Activated CD8-positive, alpha-beta T cell treated with anti-CD3 and anti-CD28 coated beads for 36 hours (primary cell): ENCODE measurements around the gene TALDO1. TPM values are rescaled to one million over a fixed set of nuclear protein-coding genes. Genes with fewer than 3 reads are reported as not detected.

Experiments used
- ATAC-seq: fragments of 200-7000 bp; cut with Tn5 transposase; one replicate; pipeline ENCODE4 v1.10.0; 2021; ENCODE audit warnings: mild to moderate bottlenecking, moderate library complexity
- CTCF ChIA-PET: fragments of 350-600 bp; sonication (Branson Sonifier 250); formaldehyde crosslinking; loops from one replicate; lab custom pipeline; 2021; ENCODE audit warnings: antibody characterized with exemption; lab: Charles Lee
- POLR2A ChIA-PET: fragments of 350-600 bp; sonication (Branson Sonifier 250); formaldehyde crosslinking; loops from one replicate; lab custom pipeline; 2021; ENCODE audit warnings: antibody characterized with exemption; lab: Charles Lee
- DNase-seq: peaks from one replicate; pipeline ENCODE4 v3.0.0-alpha.2; 2020
- H3K27ac Mint-ChIP-seq: one replicate; pipeline ENCODE4 v1.8.0; 2021; ENCODE audit warnings: mild to moderate bottlenecking, mixed read lengths
- H3K27me3 Mint-ChIP-seq: one replicate; pipeline ENCODE4 v1.8.0; 2021; ENCODE audit warnings: mixed read lengths
- H3K36me3 Mint-ChIP-seq: one replicate; pipeline ENCODE4 v1.8.0; 2021; ENCODE audit warnings: low read depth, mixed read lengths
- H3K4me1 Mint-ChIP-seq: one replicate; pipeline ENCODE4 v1.8.0; 2021; ENCODE audit warnings: low read depth, mixed read lengths
- H3K4me3 Mint-ChIP-seq: one replicate; pipeline ENCODE4 v1.8.0; 2021; ENCODE audit warnings: mild to moderate bottlenecking, moderate library complexity, mixed read lengths
- H3K9me3 Mint-ChIP-seq: one replicate; pipeline ENCODE4 v1.8.0; 2021; ENCODE audit warnings: mixed read lengths
- intact Hi-C: fragments of 100-400 bp; cut with micrococcal nuclease; formaldehyde crosslinking; loops from one replicate; pipeline ENCODE4 v1.10.0; 2022
- total RNA-seq, 2 experiments: library from RNA; stranded (reverse); gene quantifications; one replicate each; pipeline ENCODE4 v1.2.3, GENCODE V29; 2021
- TF ChIP-seq, protein P1 (sequence below): fragments of 200-600 bp; IDR thresholded peaks from one replicate; pipeline ENCODE4 v1.8.0; 2022; ENCODE audit warnings: antibody characterized with exemption, mild to moderate bottlenecking

TALDO1 gene
- total RNA-seq, 2 experiments from 2014 or later = 234 to 241 TPM

GRCh38 chr11:792535-792821 is 45.2 kb downstream of the TALDO1 start:
- ChIA-PET POLR2A (interaction anchor here (1.5 kb wide), 1 partner anchor 13 kb away, joined by 3 read pairs; no protein-coding TSS in a partner anchor), CTCF (no interaction called here)

DNA sequence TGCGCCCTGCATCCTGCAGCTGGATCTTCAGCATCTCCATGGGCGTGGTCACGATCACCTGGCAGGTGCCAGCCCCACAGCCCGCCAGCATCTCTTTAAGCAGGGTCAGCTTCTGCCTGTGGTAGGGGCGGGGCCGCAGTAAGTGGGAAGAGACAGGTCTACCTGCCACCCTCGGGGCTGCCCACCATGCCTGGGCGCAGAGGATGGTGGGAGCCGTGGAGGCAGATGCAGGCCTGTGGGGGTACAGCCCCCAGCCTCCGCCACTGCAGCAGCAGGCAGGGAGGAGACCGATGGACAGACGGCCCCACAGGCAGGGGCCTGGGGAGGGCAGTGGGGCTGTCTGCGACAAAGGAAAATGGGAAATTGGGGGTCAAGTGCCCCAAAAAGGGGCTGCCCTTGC is 45.6 kb downstream of the TALDO1 start:
- no peak for DNase-seq
- no peak for ATAC-seq
- H3K27me3 Mint-ChIP-seq = no peaks in the 10 kb centered on the region
- H3K4me3 Mint-ChIP-seq = no peak overlapping the region
- TF ChIP-seq, protein P1, sequence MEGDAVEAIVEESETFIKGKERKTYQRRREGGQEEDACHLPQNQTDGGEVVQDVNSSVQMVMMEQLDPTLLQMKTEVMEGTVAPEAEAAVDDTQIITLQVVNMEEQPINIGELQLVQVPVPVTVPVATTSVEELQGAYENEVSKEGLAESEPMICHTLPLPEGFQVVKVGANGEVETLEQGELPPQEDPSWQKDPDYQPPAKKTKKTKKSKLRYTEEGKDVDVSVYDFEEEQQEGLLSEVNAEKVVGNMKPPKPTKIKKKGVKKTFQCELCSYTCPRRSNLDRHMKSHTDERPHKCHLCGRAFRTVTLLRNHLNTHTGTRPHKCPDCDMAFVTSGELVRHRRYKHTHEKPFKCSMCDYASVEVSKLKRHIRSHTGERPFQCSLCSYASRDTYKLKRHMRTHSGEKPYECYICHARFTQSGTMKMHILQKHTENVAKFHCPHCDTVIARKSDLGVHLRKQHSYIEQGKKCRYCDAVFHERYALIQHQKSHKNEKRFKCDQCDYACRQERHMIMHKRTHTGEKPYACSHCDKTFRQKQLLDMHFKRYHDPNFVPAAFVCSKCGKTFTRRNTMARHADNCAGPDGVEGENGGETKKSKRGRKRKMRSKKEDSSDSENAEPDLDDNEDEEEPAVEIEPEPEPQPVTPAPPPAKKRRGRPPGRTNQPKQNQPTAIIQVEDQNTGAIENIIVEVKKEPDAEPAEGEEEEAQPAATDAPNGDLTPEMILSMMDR = no peak
- H3K36me3 Mint-ChIP-seq = peaks cover 15% of the 10 kb centered on the region
- peaks cover 19% of the 10 kb centered on the region for H3K4me1 Mint-ChIP-seq
- ChIA-PET CTCF (no interaction called here), POLR2A (interaction anchor here (1.5 to 1.6 kb wide), 2 partner anchors 13 to 17 kb away, joined by 3 to 5 read pairs; no protein-coding TSS in a partner anchor)
- intact Hi-C loops = no loop called here
- no peaks in the 10 kb centered on the region for H3K9me3 Mint-ChIP-seq
- no peak overlapping the region for H3K27ac Mint-ChIP-seq

More at GRCh38 chr11:792535-792821, 45.2 kb downstream of the TALDO1 start:
- ATAC-seq = no peak
- H3K27me3 Mint-ChIP-seq = no peaks in the 10 kb centered on the region
- no peak for DNase-seq
- H3K4me3 Mint-ChIP-seq = no peak overlapping the region
- H3K36me3 Mint-ChIP-seq = peaks cover 15% of the 10 kb centered on the region
- H3K27ac Mint-ChIP-seq = no peak overlapping the region
- intact Hi-C loops = no loop called here
- H3K4me1 Mint-ChIP-seq = peaks cover 21% of the 10 kb centered on the region
- no peaks in the 10 kb centered on the region for H3K9me3 Mint-ChIP-seq
- TF ChIP-seq, protein P1 = no peak

- CTCF ChIA-PET = interaction anchor here (1.4 kb wide), 1 partner anchor 18 kb away, joined by 3 read pairs; no protein-coding TSS in a partner anchor
- Mint-ChIP-seq H3K4me1 (peaks cover 14% of the 10 kb centered on the region), H3K36me3 (peaks cover 15% of the 10 kb centered on the region)
These were observed 46.3 kb downstream of the TALDO1 start for GRCh38 chr11:793556-793955.

GRCh38 chr11:794013-794765 is 46.9 kb downstream of the TALDO1 start:
- peak overlapping the region; percentile 77 for H3K4me3 Mint-ChIP-seq
- peaks cover 14% of the 10 kb centered on the region for H3K4me1 Mint-ChIP-seq
- H3K27me3 Mint-ChIP-seq = no peaks in the 10 kb centered on the region
- CTCF ChIA-PET = interaction anchor here (1.4 kb wide), 1 partner anchor 19 kb away, joined by 3 read pairs; no protein-coding TSS in a partner anchor
- TF ChIP-seq, protein P1 = no peak
- ATAC-seq = no peak
- intact Hi-C loops = no loop called here
- H3K36me3 Mint-ChIP-seq = peaks cover 15% of the 10 kb centered on the region
- no peaks in the 10 kb centered on the region for H3K9me3 Mint-ChIP-seq
- no peak overlapping the region for H3K27ac Mint-ChIP-seq
- no peak for DNase-seq
- POLR2A ChIA-PET = interaction anchor here (0.6 to 2.8 kb wide), 6 partner anchors 8 to 66 kb away, joined by 3 to 8 read pairs (median 4); no protein-coding TSS in a partner anchor

More at GRCh38 chr11:793556-793955, 46.3 kb downstream of the TALDO1 start:
- intact Hi-C loops = no loop called here
- POLR2A ChIA-PET = interaction anchor here (1.2 to 1.6 kb wide), 4 partner anchors 11 to 18 kb away, joined by 3 to 5 read pairs (median 4); no protein-coding TSS in a partner anchor
- Mint-ChIP-seq H3K4me3 (peak overlapping the region; percentile 37), H3K9me3 (no peaks in the 10 kb centered on the region), H3K27me3 (no peaks in the 10 kb centered on the region), H3K27ac (no peak overlapping the region)
- TF ChIP-seq, protein P1 = no peak
- no peak for ATAC-seq
- DNase-seq = no peak
